Tibial nerve (tissue), 3 donors: ENCODE measurements around the gene CXCL17.

Experiments
- POLR2A ChIP-seq, 2 donors: fragments of 450-650 bp; IDR thresholded peaks; one replicate each; pipeline ENCODE4 v1.6.1; 2017; ENCODE audit warnings: antibody characterized with exemption in 2 of 2, mild to moderate bottlenecking in 2 of 2, moderate library complexity in 2 of 2
- TF ChIP-seq, protein P1 (sequence below), 5 experiments: fragments of 200-600 bp in 3 of 5; fragments of 450-650 bp in 2 of 5; sonication (generic) in 3 of 5; IDR thresholded peaks; one replicate each; pipeline ENCODE4 v1.5.1; 2016 to 2019; ENCODE audit warnings: antibody characterized with exemption in 5 of 5, mild to moderate bottlenecking in 3 of 5, moderate library complexity in 2 of 5

DNA sequence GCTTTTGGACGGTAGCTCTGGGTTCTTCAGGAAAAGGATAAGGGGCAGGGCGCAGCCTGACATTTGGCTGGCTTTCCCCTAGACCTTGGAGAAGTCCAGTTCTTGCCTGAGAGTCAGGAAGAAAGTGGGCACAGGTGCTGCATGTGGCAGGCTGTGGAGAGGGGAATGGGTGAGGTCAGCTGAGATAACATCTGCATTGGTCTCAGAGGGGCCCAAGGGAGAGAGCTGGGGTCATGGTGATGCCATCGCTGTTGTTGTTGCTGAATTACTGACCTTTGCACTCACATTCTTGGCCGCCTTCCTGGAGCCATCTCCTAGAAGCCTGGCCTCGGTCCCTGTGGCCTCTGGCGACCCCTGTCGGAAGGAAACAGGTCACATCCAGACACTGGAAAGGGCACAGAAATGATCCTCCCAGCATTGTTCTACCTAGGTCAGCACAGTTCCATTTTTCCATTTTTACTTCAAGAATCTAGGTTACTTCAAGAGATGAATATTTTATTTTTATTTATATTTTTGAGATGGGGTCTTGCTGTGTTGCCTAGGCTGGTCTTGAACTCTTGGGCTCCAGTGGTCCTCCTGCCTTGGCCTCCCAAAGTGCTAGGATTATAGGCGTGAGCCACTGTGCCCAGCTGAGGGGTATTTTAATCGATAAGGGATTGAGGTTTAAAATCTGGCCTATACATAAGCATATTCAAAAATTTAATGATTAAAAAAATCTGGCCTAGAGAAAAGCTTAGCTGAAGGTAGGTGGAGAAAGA is 9.1 kb downstream of the CXCL17 start:
- TF ChIP-seq, protein P1, sequence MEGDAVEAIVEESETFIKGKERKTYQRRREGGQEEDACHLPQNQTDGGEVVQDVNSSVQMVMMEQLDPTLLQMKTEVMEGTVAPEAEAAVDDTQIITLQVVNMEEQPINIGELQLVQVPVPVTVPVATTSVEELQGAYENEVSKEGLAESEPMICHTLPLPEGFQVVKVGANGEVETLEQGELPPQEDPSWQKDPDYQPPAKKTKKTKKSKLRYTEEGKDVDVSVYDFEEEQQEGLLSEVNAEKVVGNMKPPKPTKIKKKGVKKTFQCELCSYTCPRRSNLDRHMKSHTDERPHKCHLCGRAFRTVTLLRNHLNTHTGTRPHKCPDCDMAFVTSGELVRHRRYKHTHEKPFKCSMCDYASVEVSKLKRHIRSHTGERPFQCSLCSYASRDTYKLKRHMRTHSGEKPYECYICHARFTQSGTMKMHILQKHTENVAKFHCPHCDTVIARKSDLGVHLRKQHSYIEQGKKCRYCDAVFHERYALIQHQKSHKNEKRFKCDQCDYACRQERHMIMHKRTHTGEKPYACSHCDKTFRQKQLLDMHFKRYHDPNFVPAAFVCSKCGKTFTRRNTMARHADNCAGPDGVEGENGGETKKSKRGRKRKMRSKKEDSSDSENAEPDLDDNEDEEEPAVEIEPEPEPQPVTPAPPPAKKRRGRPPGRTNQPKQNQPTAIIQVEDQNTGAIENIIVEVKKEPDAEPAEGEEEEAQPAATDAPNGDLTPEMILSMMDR (IDR thresholded peaks at IDR 0.05): peak; percentile 43 to 62 (median 52)
- TF ChIP-seq POLR2A (IDR thresholded peaks at IDR 0.05): no peak
